ENCODE data around the gene GNPTAB.
"Not testable (repeated sequence)": the region's sequence is repeated elsewhere in the genome, so short reads cannot be mapped to it uniquely, and the experiment has no call there.

Gene GNPTAB

GRCh38 chr12:101767537-101767936, 63.2 kb downstream of the GNPTAB start:
- DNase-seq, result no peak

GRCh38 chr12:101764051-101764792, 66.5 kb downstream of the GNPTAB start:
- no peak for DNase-seq

- no peak for DNase-seq
Measured at GRCh38 chr12:101763246-101763931, 67.4 kb downstream of the GNPTAB start.

GRCh38 chr12:101761781-101762180, 69.0 kb downstream of the GNPTAB start:
- DNase-seq, result no peak

GRCh38 chr12:101761350-101761749, 69.4 kb downstream of the GNPTAB start:
- no peak for DNase-seq

GRCh38 chr12:101759396-101760047, 71.2 kb downstream of the GNPTAB start:
- DNase-seq, result no peak

GRCh38 chr12:101750152-101750551, 80.6 kb downstream of the GNPTAB start:
- DNase-seq, result no peak

GRCh38 chr12:101749657-101750056, 81.1 kb downstream of the GNPTAB start:
- DNase-seq, result no peak

GRCh38 chr12:101748907-101749306, 81.9 kb downstream of the GNPTAB start:
- no peak for DNase-seq

GRCh38 chr12:101747697-101748096, 83.1 kb downstream of the GNPTAB start:
- no peak for DNase-seq

- no peak for DNase-seq
Measured at GRCh38 chr12:101746661-101747060, 84.1 kb downstream of the GNPTAB start.

GRCh38 chr12:101746196-101746595, 84.6 kb downstream of the GNPTAB start:
- DNase-seq, result no peak

- no peak for DNase-seq
Measured at GRCh38 chr12:101745481-101745880, 85.3 kb downstream of the GNPTAB start.

GRCh38 chr12:101743724-101744472, 86.9 kb downstream of the GNPTAB start:
- DNase-seq, result no peak

- DNase-seq, result no peak
Measured at GRCh38 chr12:101743242-101743641, 87.5 kb downstream of the GNPTAB start.

GRCh38 chr12:101740980-101741379, 89.8 kb downstream of the GNPTAB start:
- DNase-seq, result no peak

GRCh38 chr12:101740566-101740965, 90.2 kb downstream of the GNPTAB start:
- no peak for DNase-seq

- DNase-seq, result no peak
Measured at GRCh38 chr12:101738920-101739665, 91.7 kb downstream of the GNPTAB start, which contains the start of gene SYCP3. Gene SYCP3 (minus strand): TSS chr12:101739462. CDS start chr12:101737935, 1,527 bp downstream.

- DNase-seq, result no peak
Measured at GRCh38 chr12:101737476-101737875, 93.3 kb downstream of the GNPTAB start.

- DNase-seq, result not testable (repeated sequence)
Measured at GRCh38 chr12:101734482-101734881, 96.3 kb downstream of the GNPTAB start.

GRCh38 chr12:101733166-101733565, 97.6 kb downstream of the GNPTAB start:
- DNase-seq, result no peak

- DNase-seq, result no peak
Measured at GRCh38 chr12:101732318-101732717, 98.4 kb downstream of the GNPTAB start.
